Measurements from ENCODE around the gene PHACTR4.
"Not testable (repeated sequence)": the region's sequence is repeated elsewhere in the genome, so short reads cannot be mapped to it uniquely, and the experiment has no call there.

Gene PHACTR4

DNA sequence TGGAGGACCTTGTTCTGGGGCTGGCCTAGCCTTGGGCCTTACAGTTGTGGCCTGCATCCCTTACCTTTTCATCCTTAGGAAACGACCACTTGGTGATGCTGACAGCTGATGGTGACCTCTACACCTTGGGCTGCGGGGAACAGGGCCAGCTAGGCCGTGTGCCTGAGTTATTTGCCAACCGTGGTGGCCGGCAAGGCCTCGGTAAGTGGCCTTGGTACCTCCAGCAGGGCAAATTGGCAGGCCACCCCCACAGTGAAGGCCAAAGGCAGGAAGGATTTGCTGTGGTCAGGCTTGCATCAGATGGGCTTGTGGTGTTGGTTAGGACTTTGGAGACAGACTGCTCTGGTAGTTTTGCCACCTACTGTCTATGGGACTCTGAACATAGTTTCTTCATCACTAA lies 165.6 kb downstream of the PHACTR4 start:
- no peak for DNase-seq

DNA sequence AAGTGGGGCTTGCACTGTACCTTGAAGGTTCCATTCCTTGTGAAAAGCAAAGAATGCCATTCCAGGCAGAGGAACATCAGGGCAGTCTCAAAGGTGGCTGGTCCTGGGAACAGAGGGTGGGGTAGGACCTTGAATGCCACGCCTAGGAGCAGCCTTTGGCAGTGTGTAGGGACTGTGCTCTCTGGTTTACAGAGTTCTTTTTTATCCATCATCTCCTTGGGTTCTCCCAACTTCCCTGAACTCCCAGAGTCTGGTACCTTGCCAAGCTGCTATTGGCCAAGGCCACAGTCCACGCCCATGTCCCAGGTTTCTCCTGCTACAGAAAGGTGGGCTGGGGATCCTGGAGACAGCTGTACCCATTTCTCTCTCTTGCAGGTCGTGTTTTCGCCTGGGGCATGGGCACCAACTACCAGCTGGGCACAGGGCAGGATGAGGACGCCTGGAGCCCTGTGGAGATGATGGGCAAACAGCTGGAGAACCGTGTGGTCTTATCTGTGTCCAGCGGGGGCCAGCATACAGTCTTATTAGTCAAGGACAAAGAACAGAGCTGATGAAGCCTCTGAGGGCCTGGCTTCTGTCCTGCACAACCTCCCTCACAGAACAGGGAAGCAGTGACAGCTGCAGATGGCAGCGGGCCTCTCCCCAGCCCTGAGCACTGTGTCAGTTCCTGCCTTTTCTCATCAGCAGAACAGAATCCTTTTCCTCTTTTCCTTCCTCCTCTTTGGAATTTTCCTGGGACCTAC lies 168.1 kb downstream of the PHACTR4 start:
- no peak for DNase-seq

DNA sequence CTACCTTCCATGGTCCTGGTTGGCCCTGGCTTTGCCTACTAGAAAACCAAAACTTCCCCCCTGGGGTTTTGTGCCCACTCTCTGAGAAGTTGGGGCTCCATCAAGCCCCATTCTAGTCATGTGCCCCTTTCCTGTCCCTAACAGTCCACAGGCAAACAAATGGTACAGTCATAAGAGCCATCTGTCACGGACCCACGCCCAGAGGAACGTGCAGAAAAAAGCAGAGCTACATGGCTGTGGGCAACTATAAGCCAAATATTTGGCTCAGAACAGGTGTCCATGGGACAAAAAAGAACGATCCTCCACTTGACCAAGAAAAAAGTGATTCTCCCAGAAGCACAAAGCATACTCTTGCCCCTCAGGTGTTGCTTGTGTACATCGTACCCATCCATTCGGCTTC lies 168.7 kb downstream of the PHACTR4 start:
- DNase-seq: no peak

DNA sequence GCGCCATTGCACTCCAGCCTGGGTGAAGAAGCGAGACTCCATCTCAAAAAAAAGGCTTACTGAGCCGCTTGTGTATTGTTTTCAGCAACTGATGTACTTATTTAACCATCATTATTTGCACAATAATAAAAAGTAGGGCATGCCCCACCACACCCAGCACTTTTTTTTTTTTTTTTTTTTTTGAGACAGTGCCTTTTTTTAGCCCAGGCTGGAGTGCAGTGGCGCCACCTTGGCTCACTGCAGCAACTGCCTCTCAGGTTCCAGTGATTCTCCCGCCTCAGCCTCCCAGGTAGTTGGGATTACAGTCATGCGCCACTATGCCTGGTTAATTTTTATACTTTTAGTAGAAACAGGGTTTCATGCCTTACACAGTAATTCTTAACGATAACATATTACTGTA lies 171.1 kb downstream of the PHACTR4 start:
- no peak for DNase-seq

DNA sequence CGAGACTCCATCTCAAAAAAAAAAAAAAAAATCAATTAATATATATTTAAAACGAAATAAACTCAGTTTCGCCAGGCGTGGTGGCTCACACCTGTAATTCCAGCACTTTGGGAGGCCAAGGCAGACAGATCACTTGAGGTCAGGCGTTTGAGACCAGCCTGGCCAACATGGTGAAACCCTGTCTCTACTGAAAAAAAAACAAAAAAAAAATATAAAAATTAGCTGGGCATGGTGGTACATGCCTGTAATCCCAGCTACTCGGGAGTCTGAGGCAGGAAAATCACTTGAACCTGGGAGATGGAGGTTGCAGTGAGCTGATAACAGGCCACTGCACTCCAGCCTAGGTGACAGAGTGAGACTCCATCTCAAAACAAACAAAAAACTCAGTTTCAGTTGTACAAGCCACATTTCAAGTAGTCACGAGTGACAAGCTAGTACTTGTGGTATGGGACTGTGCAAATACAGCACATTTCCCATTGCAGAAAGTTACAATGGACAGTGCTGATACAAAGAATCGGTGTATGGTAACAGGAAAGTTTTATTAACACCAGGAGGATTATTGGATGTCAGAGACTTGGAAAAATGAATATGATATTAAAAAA lies 172.0 kb downstream of the PHACTR4 start:
- not testable (repeated sequence) for DNase-seq

DNA sequence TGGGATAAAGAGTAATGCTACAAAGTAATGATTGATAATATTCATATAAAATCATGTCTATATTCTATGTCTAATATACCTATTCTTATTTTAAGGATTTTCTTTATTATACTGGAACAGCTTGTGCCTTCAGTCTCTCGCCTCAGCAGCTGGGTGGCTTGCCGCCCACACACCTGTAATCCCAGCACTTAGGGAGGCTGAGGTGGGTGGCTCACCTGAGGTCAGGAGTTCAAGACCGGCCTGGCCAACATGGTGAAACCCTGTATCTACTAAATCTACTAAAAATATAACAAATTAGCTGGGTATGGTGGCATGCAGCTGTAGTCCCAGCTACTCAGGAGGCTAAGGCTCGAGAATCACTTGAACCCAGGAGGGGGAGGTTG lies 175.7 kb downstream of the PHACTR4 start:
- DNase-seq: no peak

DNA sequence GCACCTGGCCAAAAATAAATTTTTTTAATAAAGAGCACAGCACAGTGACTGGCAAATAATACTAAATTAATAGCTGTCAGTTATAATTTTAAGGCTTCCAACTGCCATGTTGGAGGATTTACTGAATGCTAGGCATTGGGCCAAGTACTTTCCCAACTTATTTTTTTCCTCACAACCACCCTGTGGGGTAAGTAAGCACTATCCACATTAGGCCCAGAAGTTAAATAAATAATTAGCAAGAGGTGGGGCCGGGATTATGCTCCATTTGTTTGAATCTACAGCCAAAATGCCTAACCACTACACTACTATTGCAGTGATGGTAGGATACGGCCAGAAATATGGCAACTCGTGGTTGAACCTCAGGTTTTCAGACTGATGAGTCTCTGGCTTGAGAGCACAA lies 178.8 kb downstream of the PHACTR4 start:
- DNase-seq: no peak

All from KG1 (cell line).